ENCODE measurements around the gene HERC6. TPM values are rescaled to one million over a fixed set of nuclear protein-coding genes. Genes with fewer than 3 reads are reported as not detected.

The HERC6 gene
- total RNA-seq, 1 experiment from 2014 or later, result 2.4 TPM

Other genes with a start within 250 kb of the HERC6 start
- 0.07 and 0.12 TPM in 2 replicates for gene ABCG2, start 220.2 kb upstream of the HERC6 start, total RNA-seq (2022)
- 19.5 and 21.0 TPM in 2 replicates for gene PPM1K, start 94.3 kb upstream of the HERC6 start, total RNA-seq (2022)
- gene HERC5, start 78.3 kb downstream of the HERC6 start, total RNA-seq (2022), result 0.54 and 0.63 TPM in 2 replicates
- gene PYURF, start 144.9 kb downstream of the HERC6 start, total RNA-seq (2022), result 80.9 and 82.5 TPM in 2 replicates
- 34.9 and 64.0 TPM in 2 replicates for gene HERC3, start 213.6 kb downstream of the HERC6 start, total RNA-seq (2022)

Measured in MCF 10A (cell line).